ENCODE measurements around the gene DDX39A. TPM values are rescaled to one million over a fixed set of nuclear protein-coding genes. Genes with fewer than 3 reads are reported as not detected.

Gene DDX39A
- total and polyA plus RNA-seq, 2 of the 8 experiments (the other 6 are each of a cell fraction or from before 2014, with no cell fraction given) = 139 TPM

- TF ChIP-seq BACH1 (IDR thresholded peaks at IDR 0.05; ENCODE audit: low read length) (no peak), RXRA (IDR thresholded peaks at IDR 0.05; ENCODE audit: insufficient read depth, low read depth, low read length) (no peak), BCL11A (IDR thresholded peaks at IDR 0.05; ENCODE audit: low read depth in 2 of 2, low read length in 2 of 2) (no peak), KDM1A (IDR thresholded peaks at IDR 0.05; ENCODE audit: borderline replicate concordance, low read length) (no peak)
Measured at GRCh38 chr19:14413693-14414181, 5.4 kb downstream of the DDX39A start (continued).

Data from H1 (cell line).